CD4-positive, alpha-beta T cell (primary cell): ENCODE data around the gene NTRK2. TPM values are rescaled to one million over a fixed set of nuclear protein-coding genes. Genes with fewer than 3 reads are reported as not detected.

Experiments
- ATAC-seq: fragments of 200-7000 bp; cut with Tn5 transposase; one replicate; pipeline ENCODE4 v1.10.0; 2022; ENCODE audit warnings: mild to moderate bottlenecking; ENCODE audit not compliant: poor library complexity
- CTCF ChIA-PET: fragments of 350-600 bp; sonication (Branson Sonifier 250); formaldehyde crosslinking; loops from one replicate; lab custom pipeline; 2021; ENCODE audit warnings: antibody characterized with exemption, inconsistent platforms; lab: Charles Lee
- POLR2A ChIA-PET: fragments of 350-600 bp; sonication (Branson Sonifier 250); formaldehyde crosslinking; loops from one replicate; lab custom pipeline; 2021; ENCODE audit warnings: antibody characterized with exemption, inconsistent platforms; lab: Charles Lee
- DNase-seq, 14 experiments: peaks; one replicate each; pipeline ENCODE4 v3.0.0-alpha.2; 2013 to 2020; ENCODE audit warnings: mixed read lengths in 2 of 14
- H3K27ac ChIP-seq, 2 donors: one replicate each; pipeline versions ENCODE4 v1.5.1 to v1.7.0; 2013; ENCODE audit warnings: low read length in 2 of 2, low read depth in 1 of 2, mild to moderate bottlenecking in 1 of 2
- H3K27me3 ChIP-seq, 2 experiments: 1 replicate in 1 of 2; 2 replicates in 1 of 2; pipeline versions ENCODE4 v1.6.1 to v1.7.0; 2013; ENCODE audit warnings: low read length in 2 of 2, control low read depth in 1 of 2, mild to moderate bottlenecking in 1 of 2, moderate library complexity in 1 of 2; ENCODE audit not compliant: insufficient read depth in 2 of 2, control insufficient read depth in 1 of 2
- H3K36me3 ChIP-seq: one replicate; pipeline ENCODE4 v1.6.1; 2013; ENCODE audit warnings: low read length, control low read depth; ENCODE audit not compliant: insufficient read depth
- H3K4me1 ChIP-seq: one replicate; pipeline ENCODE4 v1.6.1; 2013; ENCODE audit warnings: low read length, control low read depth; ENCODE audit not compliant: insufficient read depth
- H3K4me3 ChIP-seq: one replicate; pipeline ENCODE4 v1.5.1; 2013; ENCODE audit warnings: mild to moderate bottlenecking, low read length, moderate library complexity
- H3K9me3 ChIP-seq, 2 experiments: 1 replicate in 1 of 2; 2 replicates in 1 of 2; pipeline versions ENCODE4 v1.6.1 to v1.7.0; 2013; ENCODE audit warnings: low read length in 2 of 2, mild to moderate bottlenecking in 2 of 2, control low read depth in 1 of 2, moderate library complexity in 1 of 2; ENCODE audit not compliant: control insufficient read depth in 1 of 2, insufficient read depth in 1 of 2
- H3K27ac Mint-ChIP-seq: one replicate; pipeline ENCODE4 v1.8.0; 2020; ENCODE audit warnings: mixed read lengths
- H3K27me3 Mint-ChIP-seq: one replicate; pipeline ENCODE4 v1.8.0; 2021; ENCODE audit warnings: mixed read lengths
- H3K36me3 Mint-ChIP-seq: one replicate; pipeline ENCODE4 v1.8.0; 2021; ENCODE audit warnings: low read depth, mixed read lengths
- H3K4me1 Mint-ChIP-seq: one replicate; pipeline ENCODE4 v1.8.0; 2021; ENCODE audit warnings: low read depth, mixed read lengths
- H3K4me3 Mint-ChIP-seq: one replicate; pipeline ENCODE4 v1.8.0; 2020; ENCODE audit warnings: mild to moderate bottlenecking, mixed read lengths
- H3K9me3 Mint-ChIP-seq: one replicate; pipeline ENCODE4 v1.8.0; 2020; ENCODE audit warnings: mixed read lengths
- CTCF ChIP-seq: fragments of 200-600 bp; IDR thresholded peaks from one replicate; pipeline ENCODE4 v1.8.0; 2022; ENCODE audit warnings: antibody characterized with exemption, mild to moderate bottlenecking
- intact Hi-C, 2 experiments: fragments of 100-400 bp; cut with DNase I in 1 of 2; cut with micrococcal nuclease in 1 of 2; formaldehyde crosslinking; loops; one replicate each; pipeline versions ENCODE4 v1.15.1 to v1.9.0; 2023 to 2025; cut with DNase I, micrococcal nuclease
- total RNA-seq, 174 experiments: library from RNA in 2 of 174; stranded (reverse) in 2 of 174; gene quantifications; one replicate each; pipeline ENCODE4 v1.2.3 and lab custom pipeline; 2021 to 2026

Gene NTRK2
- total RNA-seq, 2 experiments from 2014 or later, result 0.06 to 0.14 TPM

- H3K36me3 Mint-ChIP-seq, result no peaks in the 10 kb centered on the region
- no peak overlapping the region for H3K27ac ChIP-seq
- H3K4me3 Mint-ChIP-seq, result no peak overlapping the region
- ChIA-PET CTCF (no interaction called here), POLR2A (no interaction called here)
- H3K4me3 ChIP-seq, result no peak overlapping the region
- DNase-seq (no peak), ATAC-seq (no peak)
- no peaks in the 10 kb centered on the region for H3K4me1 ChIP-seq
- no peaks in the 10 kb centered on the region for H3K9me3 Mint-ChIP-seq
- H3K27ac Mint-ChIP-seq, result no peak overlapping the region
- intact Hi-C loops, result no loop called here
- no peaks in the 10 kb centered on the region for H3K27me3 ChIP-seq
- H3K4me1 Mint-ChIP-seq, result no peaks in the 10 kb centered on the region
- no peaks in the 10 kb centered on the region for H3K27me3 Mint-ChIP-seq
- no peaks in the 10 kb centered on the region for H3K36me3 ChIP-seq
- TF ChIP-seq CTCF, result no peak
- H3K9me3 ChIP-seq, result peaks cover 0 to 4% of the 10 kb centered on the region in 2 experiments
Observed at GRCh38 chr9:84688956-84689355, 19.4 kb downstream of the NTRK2 start.

- ATAC-seq, result no peak
Observed at GRCh38 chr9:84691634-84692033, 22.1 kb downstream of the NTRK2 start.

GRCh38 chr9:84694248-84694647 lies 24.7 kb downstream of the NTRK2 start:
- H3K27me3 ChIP-seq, result no peaks in the 10 kb centered on the region
- no peak overlapping the region for H3K4me3 Mint-ChIP-seq
- ChIA-PET CTCF (no interaction called here), POLR2A (no interaction called here)
- H3K36me3 Mint-ChIP-seq, result no peaks in the 10 kb centered on the region
- no peak overlapping the region for H3K27ac Mint-ChIP-seq
- no peak for TF ChIP-seq CTCF
- no peak overlapping the region for H3K4me3 ChIP-seq
- DNase-seq, result peak in 1 of 14 experiments; percentile 13
- H3K36me3 ChIP-seq, result no peaks in the 10 kb centered on the region
- H3K4me1 Mint-ChIP-seq, result no peaks in the 10 kb centered on the region
- H3K27me3 Mint-ChIP-seq, result no peaks in the 10 kb centered on the region
- H3K9me3 ChIP-seq, result no peaks in the 10 kb centered on the region
- no peaks in the 10 kb centered on the region for H3K4me1 ChIP-seq
- no peaks in the 10 kb centered on the region for H3K9me3 Mint-ChIP-seq
- H3K27ac ChIP-seq, result no peak overlapping the region
- intact Hi-C loops, result no loop called here
- ATAC-seq, result no peak

More at GRCh38 chr9:84691634-84692033, 22.1 kb downstream of the NTRK2 start:
- Histone ChIP-seq H3K9me3 (peaks cover 0 to 4% of the 10 kb centered on the region in 2 experiments), H3K4me3 (no peak overlapping the region), H3K27ac (no peak overlapping the region), H3K36me3 (no peaks in the 10 kb centered on the region), H3K4me1 (no peaks in the 10 kb centered on the region), H3K27me3 (no peaks in the 10 kb centered on the region)
- H3K27ac Mint-ChIP-seq, result no peak overlapping the region
- no peak overlapping the region for H3K4me3 Mint-ChIP-seq
- no peak for DNase-seq
- TF ChIP-seq CTCF, result no peak
- ChIA-PET POLR2A (no interaction called here), CTCF (no interaction called here)
- H3K36me3 Mint-ChIP-seq, result no peaks in the 10 kb centered on the region
- H3K27me3 Mint-ChIP-seq, result no peaks in the 10 kb centered on the region
- no peaks in the 10 kb centered on the region for H3K9me3 Mint-ChIP-seq
- no peaks in the 10 kb centered on the region for H3K4me1 Mint-ChIP-seq
- intact Hi-C loops, result no loop called here
